NB4 (cell line): Measurements from ENCODE around the gene CTIF.

ENCODE experiments used
- DNase-seq: peaks from one replicate; pipeline ENCODE4 v3.0.0; 2010; ENCODE audit warnings: low read depth
- H3K4me3 ChIP-seq: one replicate; pipeline ENCODE4 v1.5.1; 2011; ENCODE audit warnings: mild to moderate bottlenecking, low read depth, low read length, moderate library complexity
- MYC ChIP-seq: IDR thresholded peaks from 2 replicates; pipeline ENCODE4 v1.6.1; 2011; ENCODE audit warnings: low read depth, low read length
- POLR2A ChIP-seq: IDR thresholded peaks from 2 replicates; pipeline ENCODE4 v1.6.1; 2011; ENCODE audit warnings: mild to moderate bottlenecking; ENCODE audit not compliant: insufficient read length; ENCODE audit errors: extremely low read depth
- TF ChIP-seq, protein P1 (sequence below): IDR thresholded peaks from 2 replicates; pipeline ENCODE4 v1.6.1; 2011; ENCODE audit warnings: low read depth, low read length
- TF ChIP-seq, protein P2 (sequence below): IDR thresholded peaks from one replicate; pipeline ENCODE4 v1.5.1; 2012; ENCODE audit warnings: low read depth, low read length

CTIF gene

GRCh38 chr18:48787203-48788151 lies 248.6 kb downstream of the CTIF start:
- TF ChIP-seq, protein P1, sequence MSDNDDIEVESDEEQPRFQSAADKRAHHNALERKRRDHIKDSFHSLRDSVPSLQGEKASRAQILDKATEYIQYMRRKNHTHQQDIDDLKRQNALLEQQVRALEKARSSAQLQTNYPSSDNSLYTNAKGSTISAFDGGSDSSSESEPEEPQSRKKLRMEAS: no peak
- TF ChIP-seq POLR2A (no peak), MYC (no peak)
- TF ChIP-seq, protein P2, sequence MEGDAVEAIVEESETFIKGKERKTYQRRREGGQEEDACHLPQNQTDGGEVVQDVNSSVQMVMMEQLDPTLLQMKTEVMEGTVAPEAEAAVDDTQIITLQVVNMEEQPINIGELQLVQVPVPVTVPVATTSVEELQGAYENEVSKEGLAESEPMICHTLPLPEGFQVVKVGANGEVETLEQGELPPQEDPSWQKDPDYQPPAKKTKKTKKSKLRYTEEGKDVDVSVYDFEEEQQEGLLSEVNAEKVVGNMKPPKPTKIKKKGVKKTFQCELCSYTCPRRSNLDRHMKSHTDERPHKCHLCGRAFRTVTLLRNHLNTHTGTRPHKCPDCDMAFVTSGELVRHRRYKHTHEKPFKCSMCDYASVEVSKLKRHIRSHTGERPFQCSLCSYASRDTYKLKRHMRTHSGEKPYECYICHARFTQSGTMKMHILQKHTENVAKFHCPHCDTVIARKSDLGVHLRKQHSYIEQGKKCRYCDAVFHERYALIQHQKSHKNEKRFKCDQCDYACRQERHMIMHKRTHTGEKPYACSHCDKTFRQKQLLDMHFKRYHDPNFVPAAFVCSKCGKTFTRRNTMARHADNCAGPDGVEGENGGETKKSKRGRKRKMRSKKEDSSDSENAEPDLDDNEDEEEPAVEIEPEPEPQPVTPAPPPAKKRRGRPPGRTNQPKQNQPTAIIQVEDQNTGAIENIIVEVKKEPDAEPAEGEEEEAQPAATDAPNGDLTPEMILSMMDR: no peak
- no peak for DNase-seq

GRCh38 chr18:48788373-48788772 lies 249.5 kb downstream of the CTIF start:
- TF ChIP-seq, protein P1: no peak
- no peak for TF ChIP-seq MYC
- TF ChIP-seq, protein P2: no peak
- no peak for TF ChIP-seq POLR2A
- no peak for DNase-seq
- H3K4me3 ChIP-seq: no peak overlapping the region

More at GRCh38 chr18:48787203-48788151, 248.6 kb downstream of the CTIF start:
- H3K4me3 ChIP-seq: no peak overlapping the region

DNA sequence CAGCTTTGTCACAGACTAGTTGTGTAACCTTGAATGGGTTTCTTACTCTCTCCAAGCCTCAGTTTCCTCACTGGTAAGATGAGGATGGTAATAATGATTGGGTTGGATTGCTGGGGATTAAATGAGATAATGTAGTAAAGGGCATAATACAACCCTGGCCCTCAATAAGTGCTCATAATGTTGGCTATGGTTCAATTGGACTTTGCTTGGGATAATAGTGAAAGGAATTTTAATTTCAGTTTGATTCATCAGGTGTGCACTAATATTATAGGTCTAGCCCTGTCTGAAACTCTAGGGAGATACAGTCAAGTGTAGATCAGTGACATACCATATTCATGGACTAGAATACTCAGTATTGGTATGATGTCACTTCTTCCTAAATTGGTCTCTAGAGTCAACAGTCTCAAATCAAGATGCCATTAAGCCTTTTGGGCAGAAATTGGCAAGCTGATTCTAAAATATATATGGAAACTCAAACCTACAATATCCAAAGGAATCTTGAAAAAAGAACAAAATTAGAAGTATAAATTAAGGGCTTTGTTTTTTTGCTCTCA lies 250.5 kb downstream of the CTIF start:
- no peak for DNase-seq
- no peak for TF ChIP-seq MYC
- no peak for TF ChIP-seq POLR2A
- TF ChIP-seq, protein P1: no peak
- TF ChIP-seq, protein P2: no peak
- no peak overlapping the region for H3K4me3 ChIP-seq

- H3K4me3 ChIP-seq: no peak overlapping the region
- DNase-seq: no peak
- TF ChIP-seq, protein P2: no peak
Observed at GRCh38 chr18:48790226-48790863, 251.5 kb downstream of the CTIF start.

DNA sequence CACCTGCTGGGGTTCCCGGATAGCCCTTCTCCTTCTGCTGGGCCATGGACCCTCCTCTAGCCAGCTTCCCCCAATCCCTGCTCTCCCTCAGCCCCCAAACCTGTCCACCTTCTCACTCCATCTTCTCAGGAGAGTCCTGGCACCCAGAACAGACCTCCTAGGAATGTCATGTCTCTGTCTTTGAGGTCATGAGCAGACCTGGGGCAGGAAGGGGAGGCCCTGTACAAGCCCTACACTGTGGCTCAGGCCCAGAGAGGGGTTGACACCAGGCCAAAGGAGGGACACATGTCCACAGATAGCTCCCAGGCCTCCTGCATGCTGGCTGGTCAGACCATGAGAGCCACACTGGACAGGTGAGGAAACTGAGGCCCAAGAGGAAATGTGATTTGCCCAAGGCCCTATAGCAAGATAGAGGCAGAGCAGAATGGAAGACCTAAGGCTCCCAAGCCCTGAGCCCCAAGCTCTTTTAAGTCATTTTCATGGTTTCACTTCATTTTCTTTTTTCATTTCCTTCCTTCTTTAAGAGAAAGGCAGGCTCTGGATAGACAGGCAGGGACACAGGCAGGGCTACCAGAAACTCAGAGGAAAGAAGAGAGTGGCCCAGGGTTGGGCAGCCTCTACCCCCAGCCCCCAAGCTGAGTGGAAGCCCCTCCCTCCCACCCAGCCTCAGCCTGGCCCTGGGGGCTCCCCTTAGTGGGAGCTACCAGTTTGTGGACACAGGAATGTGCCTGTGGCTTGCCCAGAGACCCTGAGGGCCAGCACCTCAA lies 252.2 kb downstream of the CTIF start:
- H3K4me3 ChIP-seq: no peak overlapping the region
- no peak for DNase-seq
- TF ChIP-seq, protein P1: no peak
- no peak for TF ChIP-seq MYC
- no peak for TF ChIP-seq POLR2A
- TF ChIP-seq, protein P2: no peak
